Myometrial cell (primary cell): ENCODE results near the gene RAD18. TPM values are rescaled to one million over a fixed set of nuclear protein-coding genes. Genes with fewer than 3 reads are reported as not detected.

Source experiments
- total RNA-seq: library from RNA; depleted of rRNA; stranded (reverse); fragments of >200 nt; gene quantifications from 2 replicates; pipeline ENCODE4 v1.2.3, GENCODE V29; 2015

The RAD18 gene
- total RNA-seq = 6.1 and 7.4 TPM in 2 replicates

GRCh38 chr3:8963137-8963853, at the start of gene RAD18:
TSS of gene RAD18 (minus strand) at chr3:8963472. CDS start at chr3:8963385, 87 bp downstream.

Other genes starting within 250 kb of the RAD18 start
- gene CAV3, start 229.7 kb downstream of the RAD18 start, total RNA-seq = not detected in 2 replicates
- gene OXTR, start 193.9 kb downstream of the RAD18 start, total RNA-seq = 70.9 and 77.4 TPM in 2 replicates